Urinary bladder (tissue), 4 donors: ENCODE results near the gene NPPA. TPM values are rescaled to one million over a fixed set of nuclear protein-coding genes. Genes with fewer than 3 reads are reported as not detected.

Source experiments
- DNase-seq: peaks from one replicate; pipeline ENCODE4 v3.0.0-alpha.2; 2015; ENCODE audit errors: extremely low spot score
- H3K27ac ChIP-seq: one replicate; pipeline ENCODE4 v1.5.1; 2013; ENCODE audit warnings: low read depth, mild to moderate bottlenecking, moderate library complexity
- H3K36me3 ChIP-seq: one replicate; pipeline ENCODE4 v1.6.1; 2013; ENCODE audit warnings: mild to moderate bottlenecking, moderate library complexity; ENCODE audit not compliant: insufficient read depth
- H3K4me1 ChIP-seq: one replicate; pipeline ENCODE4 v1.6.1; 2013; ENCODE audit warnings: mild to moderate bottlenecking, moderate library complexity; ENCODE audit not compliant: insufficient read depth
- H3K4me3 ChIP-seq: one replicate; pipeline ENCODE4 v1.5.1; 2013; ENCODE audit warnings: low read depth, low read length
- WGBS: extraction: QIAGEN DNeasy Blood & Tissue Kit; methylation state at CpG from one replicate; pipeline ENCODE4 v1.1.7; 2013; 5-methylcytosine and 5-hydroxymethylcytosine counted together
- polyA plus RNA-seq: library from polyadenylated mRNA; stranded (reverse); fragments of 200-250 nt; gene quantifications from one replicate; pipeline ENCODE4 v1.2.3, GENCODE V29; 2013
- small RNA-seq: library from RNA; depleted of rRNA; stranded (forward); fragments of <200 nt; gene quantifications from one replicate; pipeline ENCODE3, GENCODE V24; 2014
- total RNA-seq: library from RNA; depleted of rRNA; stranded (reverse); fragments of >200 nt; gene quantifications from one replicate; pipeline ENCODE4 v1.2.3, GENCODE V29; 2014
- donor health status: healthy with polysubstance abuse.
- donor health status: healthy.

The NPPA gene
- total and polyA plus RNA-seq, 2 donors = 1.0 TPM; not detected in 1

GRCh38 chr1:11802973-11803885 is 44.4 kb downstream of the NPPA start:
- WGBS = 3% methylated on average over 28 of the region's 28 CpGs
- peaks cover 3% of the 10 kb centered on the region for H3K4me1 ChIP-seq
- peaks cover 2% of the 10 kb centered on the region for H3K36me3 ChIP-seq

GRCh38 chr1:11802616-11802972 is 45.0 kb downstream of the NPPA start:
- Histone ChIP-seq H3K27ac (peak overlapping the region; percentile 69), H3K36me3 (peaks cover 2% of the 10 kb centered on the region), H3K4me3 (peak overlapping the region; percentile 29), H3K4me1 (peaks cover 3% of the 10 kb centered on the region)
- 12% methylated on average over 6 of the region's 6 CpGs for WGBS
- DNase-seq = no peak

More at GRCh38 chr1:11802973-11803885, 44.4 kb downstream of the NPPA start:
- peak; percentile 88 for DNase-seq
- Histone ChIP-seq H3K4me3 (peak overlapping the region; percentile 29), H3K27ac (peak overlapping the region; percentile 69)

GRCh38 chr1:11800756-11801433 is 46.7 kb downstream of the NPPA start:
- no peak for DNase-seq
- Histone ChIP-seq H3K27ac (no peak overlapping the region), H3K4me1 (no peaks in the 10 kb centered on the region), H3K36me3 (peaks cover 2% of the 10 kb centered on the region), H3K4me3 (no peak overlapping the region)
- WGBS = 91% methylated on average over 21 of the region's 21 CpGs

GRCh38 chr1:11800391-11800755 is 47.2 kb downstream of the NPPA start:
- Histone ChIP-seq H3K36me3 (peaks cover 2% of the 10 kb centered on the region), H3K4me3 (no peak overlapping the region), H3K4me1 (no peaks in the 10 kb centered on the region), H3K27ac (no peak overlapping the region)
- no peak for DNase-seq
- WGBS = 93% methylated on average over 8 of the region's 8 CpGs

- Histone ChIP-seq H3K27ac (no peak overlapping the region), H3K4me1 (no peaks in the 10 kb centered on the region), H3K36me3 (peaks cover 3% of the 10 kb centered on the region), H3K4me3 (no peak overlapping the region)
- no peak for DNase-seq
- 97% methylated on average over 9 of the region's 9 CpGs for WGBS
Observed at GRCh38 chr1:11799896-11800295, 47.7 kb downstream of the NPPA start.

- DNase-seq = no peak
- H3K27ac ChIP-seq = no peak overlapping the region
- WGBS = 97% methylated on average over 5 of the region's 5 CpGs
- H3K36me3 ChIP-seq = peaks cover 4% of the 10 kb centered on the region
- H3K4me3 ChIP-seq = no peak overlapping the region
- no peaks in the 10 kb centered on the region for H3K4me1 ChIP-seq
Observed at GRCh38 chr1:11799099-11799498, 48.5 kb downstream of the NPPA start.

- 76% methylated on average over 6 of the region's 6 CpGs for WGBS
- H3K4me3 ChIP-seq = no peak overlapping the region
- DNase-seq = no peak
- H3K27ac ChIP-seq = no peak overlapping the region
- H3K4me1 ChIP-seq = no peaks in the 10 kb centered on the region
- H3K36me3 ChIP-seq = peaks cover 4% of the 10 kb centered on the region
Observed at GRCh38 chr1:11797525-11798216, 49.9 kb downstream of the NPPA start.

GRCh38 chr1:11796036-11796828 is 51.4 kb downstream of the NPPA start:
- WGBS = 94% methylated on average over 15 of the region's 15 CpGs
- Histone ChIP-seq H3K27ac (no peak overlapping the region), H3K36me3 (peaks cover 4% of the 10 kb centered on the region), H3K4me1 (no peaks in the 10 kb centered on the region), H3K4me3 (no peak overlapping the region)
- DNase-seq = no peak

Small RNA genes lying within 50 kb of the gene (small RNA-seq; reads per million reads assigned to genes)
- gene RF02156 = not detected
- not detected for gene RF02157
- not detected for gene RF02158

Other genes with a start within 250 kb of the NPPA start
- gene FBXO2, start 193.4 kb downstream of the NPPA start, total RNA-seq = 0.42 TPM
- 5.5 TPM for gene FBXO2, start 193.4 kb downstream of the NPPA start, polyA plus RNA-seq
- gene FBXO44, start 192.9 kb downstream of the NPPA start, total RNA-seq = 6.2 TPM
- gene FBXO44, start 192.9 kb downstream of the NPPA start, polyA plus RNA-seq = 24.3 TPM
- gene FBXO6, start 183.6 kb downstream of the NPPA start, total RNA-seq = 4.0 TPM
- gene FBXO6, start 183.6 kb downstream of the NPPA start, polyA plus RNA-seq = 13.2 TPM
- gene MAD2L2, start 166.6 kb downstream of the NPPA start, total RNA-seq = 20.5 TPM
- 47.1 TPM for gene MAD2L2, start 166.6 kb downstream of the NPPA start, polyA plus RNA-seq
- gene DRAXIN, start 156.1 kb downstream of the NPPA start, total RNA-seq = 0.21 TPM
- 0.01 TPM for gene DRAXIN, start 156.1 kb downstream of the NPPA start, polyA plus RNA-seq
- 21.4 TPM for gene AGTRAP, start 111.6 kb downstream of the NPPA start, total RNA-seq
- 81.8 TPM for gene AGTRAP, start 111.6 kb downstream of the NPPA start, polyA plus RNA-seq
- 0.42 TPM for gene C1orf167, start 85.6 kb downstream of the NPPA start, total RNA-seq
- 3.2 TPM for gene C1orf167, start 85.6 kb downstream of the NPPA start, polyA plus RNA-seq
- gene MTHFR, start 41.8 kb downstream of the NPPA start, total RNA-seq = 26.9 TPM
- gene MTHFR, start 41.8 kb downstream of the NPPA start, polyA plus RNA-seq = 20.1 TPM
- 9.9 TPM for gene CLCN6, start 41.6 kb downstream of the NPPA start, total RNA-seq
- gene CLCN6, start 41.6 kb downstream of the NPPA start, polyA plus RNA-seq = 13.7 TPM
- gene NPPB, start 11.2 kb upstream of the NPPA start, total RNA-seq = not detected
- not detected for gene NPPB, start 11.2 kb upstream of the NPPA start, polyA plus RNA-seq
- gene KIAA2013, start 78.6 kb upstream of the NPPA start, total RNA-seq = 19.1 TPM
- 71.5 TPM for gene KIAA2013, start 78.6 kb upstream of the NPPA start, polyA plus RNA-seq
- gene PLOD1, start 86.9 kb upstream of the NPPA start, total RNA-seq = 93.9 TPM
- 97.5 TPM for gene PLOD1, start 86.9 kb upstream of the NPPA start, polyA plus RNA-seq
- 26.6 TPM for gene MFN2, start 132.7 kb upstream of the NPPA start, total RNA-seq
- 88.6 TPM for gene MFN2, start 132.7 kb upstream of the NPPA start, polyA plus RNA-seq
- 14.4 TPM for gene MIIP, start 171.7 kb upstream of the NPPA start, total RNA-seq
- gene MIIP, start 171.7 kb upstream of the NPPA start, polyA plus RNA-seq = 24.9 TPM
- gene TNFRSF8, start 215.5 kb upstream of the NPPA start, total RNA-seq = 0.26 TPM
- gene TNFRSF8, start 215.5 kb upstream of the NPPA start, polyA plus RNA-seq = 1.5 TPM